ENCODE measurements around the gene RAB11FIP4. TPM values are rescaled to one million over a fixed set of nuclear protein-coding genes. Genes with fewer than 3 reads are reported as not detected.
"Not testable (repeated sequence)": the region's sequence is repeated elsewhere in the genome, so short reads cannot be mapped to it uniquely, and the experiment has no call there.

Gene RAB11FIP4
- total and polyA plus RNA-seq, 2 donors (not counting 1 experiment from before 2014, with no cell fraction given) = 0.16 to 0.66 TPM

- H3K9me3 ChIP-seq (ENCODE audit: control insufficient read depth, insufficient read depth, low read depth, low read length) = no peaks in the 10 kb centered on the region
- H2AFZ ChIP-seq (ENCODE audit: low read length) = no peak overlapping the region
- H3K4me3 ChIP-seq (replicated peaks in 1 of 4; ENCODE audit: control extremely low read depth in 1 of 4, insufficient read depth in 1 of 4, low read depth in 3 of 4, low read length in 4 of 4) = no peak overlapping the region
- H3K36me3 ChIP-seq (ENCODE audit: control insufficient read depth, insufficient read depth, low read length) = no peaks in the 10 kb centered on the region
- H4K20me1 ChIP-seq (ENCODE audit: control insufficient read depth, extremely low read depth, insufficient read depth, low read length) = no peaks in the 10 kb centered on the region
- H3K4me1 ChIP-seq (ENCODE audit: control insufficient read depth, extremely low read depth, insufficient read depth, low read length) = peaks cover 3% of the 10 kb centered on the region
- no peak overlapping the region for H3K9ac ChIP-seq (ENCODE audit: insufficient read depth, low read length)
- H3K79me2 ChIP-seq (ENCODE audit: control insufficient read depth, insufficient read depth, low read length) = no peaks in the 10 kb centered on the region
- no peak overlapping the region for H3K27ac ChIP-seq (ENCODE audit: insufficient read depth, low read length)
- H3K4me2 ChIP-seq (ENCODE audit: extremely low read depth, insufficient read depth, low read length) = no peak overlapping the region
- no peak for DNase-seq (ENCODE audit: low read depth in 2 of 2)
- peaks cover 7% of the 10 kb centered on the region for H3K27me3 ChIP-seq (ENCODE audit: control insufficient read depth, insufficient read depth, low read length)
- TF ChIP-seq, protein P1, sequence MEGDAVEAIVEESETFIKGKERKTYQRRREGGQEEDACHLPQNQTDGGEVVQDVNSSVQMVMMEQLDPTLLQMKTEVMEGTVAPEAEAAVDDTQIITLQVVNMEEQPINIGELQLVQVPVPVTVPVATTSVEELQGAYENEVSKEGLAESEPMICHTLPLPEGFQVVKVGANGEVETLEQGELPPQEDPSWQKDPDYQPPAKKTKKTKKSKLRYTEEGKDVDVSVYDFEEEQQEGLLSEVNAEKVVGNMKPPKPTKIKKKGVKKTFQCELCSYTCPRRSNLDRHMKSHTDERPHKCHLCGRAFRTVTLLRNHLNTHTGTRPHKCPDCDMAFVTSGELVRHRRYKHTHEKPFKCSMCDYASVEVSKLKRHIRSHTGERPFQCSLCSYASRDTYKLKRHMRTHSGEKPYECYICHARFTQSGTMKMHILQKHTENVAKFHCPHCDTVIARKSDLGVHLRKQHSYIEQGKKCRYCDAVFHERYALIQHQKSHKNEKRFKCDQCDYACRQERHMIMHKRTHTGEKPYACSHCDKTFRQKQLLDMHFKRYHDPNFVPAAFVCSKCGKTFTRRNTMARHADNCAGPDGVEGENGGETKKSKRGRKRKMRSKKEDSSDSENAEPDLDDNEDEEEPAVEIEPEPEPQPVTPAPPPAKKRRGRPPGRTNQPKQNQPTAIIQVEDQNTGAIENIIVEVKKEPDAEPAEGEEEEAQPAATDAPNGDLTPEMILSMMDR (conservative IDR thresholded peaks at IDR 0.05 in 1 of 2, IDR thresholded peaks at IDR 0.05 in 1 of 2; ENCODE audit: low read depth in 1 of 2, low read length in 2 of 2) = no peak
- TF ChIP-seq EZH2 (IDR thresholded peaks at IDR 0.05; ENCODE audit: low read length, missing control alignments) = no peak
These were observed 46.4 kb downstream of the RAB11FIP4 start for GRCh38 chr17:31437720-31438400.

- Histone ChIP-seq H3K36me3 (ENCODE audit: control insufficient read depth, insufficient read depth, low read length) (no peaks in the 10 kb centered on the region), H3K9ac (ENCODE audit: insufficient read depth, low read length) (no peak overlapping the region), H2AFZ (ENCODE audit: low read length) (no peak overlapping the region), H3K27ac (ENCODE audit: insufficient read depth, low read length) (no peak overlapping the region), H3K9me3 (ENCODE audit: control insufficient read depth, insufficient read depth, low read depth, low read length) (no peaks in the 10 kb centered on the region), H3K79me2 (ENCODE audit: control insufficient read depth, insufficient read depth, low read length) (no peaks in the 10 kb centered on the region), H3K4me1 (ENCODE audit: control insufficient read depth, extremely low read depth, insufficient read depth, low read length) (peaks cover 3% of the 10 kb centered on the region), H4K20me1 (ENCODE audit: control insufficient read depth, extremely low read depth, insufficient read depth, low read length) (no peaks in the 10 kb centered on the region), H3K4me3 (replicated peaks in 1 of 4; ENCODE audit: control extremely low read depth in 1 of 4, insufficient read depth in 1 of 4, low read depth in 3 of 4, low read length in 4 of 4) (no peak overlapping the region), H3K4me2 (ENCODE audit: extremely low read depth, insufficient read depth, low read length) (no peak overlapping the region), H3K27me3 (ENCODE audit: control insufficient read depth, insufficient read depth, low read length) (no peaks in the 10 kb centered on the region)
- no peak for TF ChIP-seq EZH2 (IDR thresholded peaks at IDR 0.05; ENCODE audit: low read length, missing control alignments)
- TF ChIP-seq, protein P1 (conservative IDR thresholded peaks at IDR 0.05 in 1 of 2, IDR thresholded peaks at IDR 0.05 in 1 of 2; ENCODE audit: low read depth in 1 of 2, low read length in 2 of 2) = no peak
- DNase-seq (ENCODE audit: low read depth in 2 of 2) = no peak
These were observed 48.2 kb downstream of the RAB11FIP4 start for GRCh38 chr17:31439716-31440115.

- DNase-seq (ENCODE audit: low read depth in 2 of 2) = no peak
- Histone ChIP-seq H2AFZ (ENCODE audit: low read length) (no peak overlapping the region), H3K9me3 (ENCODE audit: control insufficient read depth, insufficient read depth, low read depth, low read length) (no peaks in the 10 kb centered on the region), H3K27ac (ENCODE audit: insufficient read depth, low read length) (no peak overlapping the region), H3K9ac (ENCODE audit: insufficient read depth, low read length) (no peak overlapping the region), H3K27me3 (ENCODE audit: control insufficient read depth, insufficient read depth, low read length) (no peaks in the 10 kb centered on the region), H3K4me1 (ENCODE audit: control insufficient read depth, extremely low read depth, insufficient read depth, low read length) (peaks cover 3% of the 10 kb centered on the region), H4K20me1 (ENCODE audit: control insufficient read depth, extremely low read depth, insufficient read depth, low read length) (no peaks in the 10 kb centered on the region), H3K4me2 (ENCODE audit: extremely low read depth, insufficient read depth, low read length) (no peak overlapping the region), H3K79me2 (ENCODE audit: control insufficient read depth, insufficient read depth, low read length) (no peaks in the 10 kb centered on the region), H3K36me3 (ENCODE audit: control insufficient read depth, insufficient read depth, low read length) (no peaks in the 10 kb centered on the region), H3K4me3 (replicated peaks in 1 of 4; ENCODE audit: control extremely low read depth in 1 of 4, insufficient read depth in 1 of 4, low read depth in 3 of 4, low read length in 4 of 4) (no peak overlapping the region)
- TF ChIP-seq EZH2 (IDR thresholded peaks at IDR 0.05; ENCODE audit: low read length, missing control alignments) = no peak
- TF ChIP-seq, protein P1 (conservative IDR thresholded peaks at IDR 0.05 in 1 of 2, IDR thresholded peaks at IDR 0.05 in 1 of 2; ENCODE audit: low read depth in 1 of 2, low read length in 2 of 2) = no peak
These were observed 50.8 kb downstream of the RAB11FIP4 start for GRCh38 chr17:31442276-31442675.

GRCh38 chr17:31442856-31443255, 51.4 kb downstream of the RAB11FIP4 start:
- not testable (repeated sequence) for H3K4me2 ChIP-seq (ENCODE audit: extremely low read depth, insufficient read depth, low read length); H3K36me3 ChIP-seq (ENCODE audit: control insufficient read depth, insufficient read depth, low read length); H3K79me2 ChIP-seq (ENCODE audit: control insufficient read depth, insufficient read depth, low read length); H3K4me3 ChIP-seq (replicated peaks in 1 of 4; ENCODE audit: control extremely low read depth in 1 of 4, insufficient read depth in 1 of 4, low read depth in 3 of 4, low read length in 4 of 4); H2AFZ ChIP-seq (ENCODE audit: low read length); H3K27ac ChIP-seq (ENCODE audit: insufficient read depth, low read length); H3K27me3 ChIP-seq (ENCODE audit: control insufficient read depth, insufficient read depth, low read length); H4K20me1 ChIP-seq (ENCODE audit: control insufficient read depth, extremely low read depth, insufficient read depth, low read length); H3K9me3 ChIP-seq (ENCODE audit: control insufficient read depth, insufficient read depth, low read depth, low read length); H3K9ac ChIP-seq (ENCODE audit: insufficient read depth, low read length); H3K4me1 ChIP-seq (ENCODE audit: control insufficient read depth, extremely low read depth, insufficient read depth, low read length)
- DNase-seq (ENCODE audit: low read depth in 2 of 2) = peak in 1 of 2 donors; percentile 26
